ENCODE measurements around the gene COP1.

GRCh38 chr1:176222196-176222595 is 15.1 kb upstream of the COP1 start:
- TF ChIP-seq, protein P1, sequence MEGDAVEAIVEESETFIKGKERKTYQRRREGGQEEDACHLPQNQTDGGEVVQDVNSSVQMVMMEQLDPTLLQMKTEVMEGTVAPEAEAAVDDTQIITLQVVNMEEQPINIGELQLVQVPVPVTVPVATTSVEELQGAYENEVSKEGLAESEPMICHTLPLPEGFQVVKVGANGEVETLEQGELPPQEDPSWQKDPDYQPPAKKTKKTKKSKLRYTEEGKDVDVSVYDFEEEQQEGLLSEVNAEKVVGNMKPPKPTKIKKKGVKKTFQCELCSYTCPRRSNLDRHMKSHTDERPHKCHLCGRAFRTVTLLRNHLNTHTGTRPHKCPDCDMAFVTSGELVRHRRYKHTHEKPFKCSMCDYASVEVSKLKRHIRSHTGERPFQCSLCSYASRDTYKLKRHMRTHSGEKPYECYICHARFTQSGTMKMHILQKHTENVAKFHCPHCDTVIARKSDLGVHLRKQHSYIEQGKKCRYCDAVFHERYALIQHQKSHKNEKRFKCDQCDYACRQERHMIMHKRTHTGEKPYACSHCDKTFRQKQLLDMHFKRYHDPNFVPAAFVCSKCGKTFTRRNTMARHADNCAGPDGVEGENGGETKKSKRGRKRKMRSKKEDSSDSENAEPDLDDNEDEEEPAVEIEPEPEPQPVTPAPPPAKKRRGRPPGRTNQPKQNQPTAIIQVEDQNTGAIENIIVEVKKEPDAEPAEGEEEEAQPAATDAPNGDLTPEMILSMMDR (IDR thresholded peaks at IDR 0.05) = no peak
- TF ChIP-seq POLR2A (IDR thresholded peaks at IDR 0.05; ENCODE audit: low read depth) (no peak), POLR2AphosphoS5 (IDR thresholded peaks at IDR 0.05) (no peak), EP300 (IDR thresholded peaks at IDR 0.05) (no peak)
